ENCODE data around the gene TCERG1L. TPM values are rescaled to one million over a fixed set of nuclear protein-coding genes. Genes with fewer than 3 reads are reported as not detected.

Gene TCERG1L
- total and polyA plus RNA-seq, 10 donors: 0.03 to 1.2 (median 0.30) TPM; not detected in 3

DNA sequence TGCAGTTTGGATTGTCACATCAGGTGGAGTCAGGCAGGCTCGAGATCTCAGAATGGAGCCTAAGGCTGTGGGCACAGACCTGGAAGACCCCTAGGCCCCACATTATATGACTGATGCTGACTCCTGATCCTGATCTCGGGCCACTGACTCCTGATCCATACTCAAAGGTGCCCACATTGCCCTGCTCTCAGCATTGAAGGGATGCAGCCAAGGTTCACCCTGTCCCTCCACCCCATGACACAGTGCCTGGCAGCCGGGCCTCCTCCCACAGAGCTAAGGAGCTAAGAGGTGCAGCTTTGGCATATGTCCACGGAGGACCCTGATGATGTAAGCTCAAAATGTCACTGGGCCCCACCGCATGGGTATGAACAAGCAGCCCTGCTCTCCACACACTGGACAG is 36.6 kb downstream of the TCERG1L start:
- peak; percentile 58 for DNase-seq
- Histone ChIP-seq H3K9me3 (no peaks in the 10 kb centered on the region), H3K36me3 (no peaks in the 10 kb centered on the region), H3K4me1 (peaks cover 0 to 5% (median 0%) of the 10 kb centered on the region in 6 donors), H3K27me3 (replicated peaks in 1 of 7) (peaks cover 0 to 6% (median 0%) of the 10 kb centered on the region in 7 donors), H3K4me3 (no peak overlapping the region), H3K27ac (no peak overlapping the region)
- WGBS, 5 donors: 82 to 91% (median 87%) methylated on average over 3 to 5 of the region's 5 CpGs
- TF ChIP-seq POLR2A (IDR thresholded peaks at IDR 0.05): no peak
- TF ChIP-seq, protein P1, sequence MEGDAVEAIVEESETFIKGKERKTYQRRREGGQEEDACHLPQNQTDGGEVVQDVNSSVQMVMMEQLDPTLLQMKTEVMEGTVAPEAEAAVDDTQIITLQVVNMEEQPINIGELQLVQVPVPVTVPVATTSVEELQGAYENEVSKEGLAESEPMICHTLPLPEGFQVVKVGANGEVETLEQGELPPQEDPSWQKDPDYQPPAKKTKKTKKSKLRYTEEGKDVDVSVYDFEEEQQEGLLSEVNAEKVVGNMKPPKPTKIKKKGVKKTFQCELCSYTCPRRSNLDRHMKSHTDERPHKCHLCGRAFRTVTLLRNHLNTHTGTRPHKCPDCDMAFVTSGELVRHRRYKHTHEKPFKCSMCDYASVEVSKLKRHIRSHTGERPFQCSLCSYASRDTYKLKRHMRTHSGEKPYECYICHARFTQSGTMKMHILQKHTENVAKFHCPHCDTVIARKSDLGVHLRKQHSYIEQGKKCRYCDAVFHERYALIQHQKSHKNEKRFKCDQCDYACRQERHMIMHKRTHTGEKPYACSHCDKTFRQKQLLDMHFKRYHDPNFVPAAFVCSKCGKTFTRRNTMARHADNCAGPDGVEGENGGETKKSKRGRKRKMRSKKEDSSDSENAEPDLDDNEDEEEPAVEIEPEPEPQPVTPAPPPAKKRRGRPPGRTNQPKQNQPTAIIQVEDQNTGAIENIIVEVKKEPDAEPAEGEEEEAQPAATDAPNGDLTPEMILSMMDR (IDR thresholded peaks at IDR 0.05 in 8 of 11, conservative IDR thresholded peaks at IDR 0.05 in 3 of 11): no peak
- TF ChIP-seq POLR2AphosphoS5 (IDR thresholded peaks at IDR 0.05): no peak
- intact Hi-C loops (cut with DNase I; ENCODE audit: low total_unique reads): no loop called here

GRCh38 chr10:131274133-131274880 is 37.2 kb downstream of the TCERG1L start:
- peak; percentile 37 for DNase-seq
- Histone ChIP-seq H3K36me3 (no peaks in the 10 kb centered on the region), H3K4me3 (no peak overlapping the region), H3K4me1 (peaks cover 0 to 5% (median 0%) of the 10 kb centered on the region in 6 donors), H3K9me3 (no peaks in the 10 kb centered on the region), H3K27ac (no peak overlapping the region), H3K27me3 (replicated peaks in 1 of 7) (peaks cover 0 to 6% (median 0%) of the 10 kb centered on the region in 7 donors)
- intact Hi-C loops (cut with DNase I; ENCODE audit: low total_unique reads): no loop called here
- TF ChIP-seq POLR2AphosphoS5 (IDR thresholded peaks at IDR 0.05): no peak
- TF ChIP-seq, protein P1 (IDR thresholded peaks at IDR 0.05 in 8 of 11, conservative IDR thresholded peaks at IDR 0.05 in 3 of 11): no peak
- TF ChIP-seq POLR2A (IDR thresholded peaks at IDR 0.05): no peak
- WGBS, 5 donors: 86 to 94% (median 87%) methylated on average over 18 to 19 of the region's 19 CpGs

GRCh38 chr10:131273476-131273875 is 38.0 kb downstream of the TCERG1L start:
- Histone ChIP-seq H3K9me3 (no peaks in the 10 kb centered on the region), H3K27me3 (replicated peaks in 1 of 7) (peaks cover 0 to under 1% (median 0%) of the 10 kb centered on the region in 7 donors), H3K4me3 (peak overlapping the region in 1 of 8 donors; percentile 4), H3K4me1 (peaks cover 0 to 5% (median 0%) of the 10 kb centered on the region in 6 donors), H3K27ac (no peak overlapping the region), H3K36me3 (no peaks in the 10 kb centered on the region)
- intact Hi-C loops (cut with DNase I; ENCODE audit: low total_unique reads): no loop called here
- TF ChIP-seq POLR2AphosphoS5 (IDR thresholded peaks at IDR 0.05) (no peak), POLR2A (IDR thresholded peaks at IDR 0.05) (no peak)
- TF ChIP-seq, protein P1 (IDR thresholded peaks at IDR 0.05 in 8 of 11, conservative IDR thresholded peaks at IDR 0.05 in 3 of 11): no peak
- WGBS, 5 donors: 70 to 79% (median 71%) methylated on average over 8 to 10 of the region's 10 CpGs
- peak; percentile 65 for DNase-seq

DNA sequence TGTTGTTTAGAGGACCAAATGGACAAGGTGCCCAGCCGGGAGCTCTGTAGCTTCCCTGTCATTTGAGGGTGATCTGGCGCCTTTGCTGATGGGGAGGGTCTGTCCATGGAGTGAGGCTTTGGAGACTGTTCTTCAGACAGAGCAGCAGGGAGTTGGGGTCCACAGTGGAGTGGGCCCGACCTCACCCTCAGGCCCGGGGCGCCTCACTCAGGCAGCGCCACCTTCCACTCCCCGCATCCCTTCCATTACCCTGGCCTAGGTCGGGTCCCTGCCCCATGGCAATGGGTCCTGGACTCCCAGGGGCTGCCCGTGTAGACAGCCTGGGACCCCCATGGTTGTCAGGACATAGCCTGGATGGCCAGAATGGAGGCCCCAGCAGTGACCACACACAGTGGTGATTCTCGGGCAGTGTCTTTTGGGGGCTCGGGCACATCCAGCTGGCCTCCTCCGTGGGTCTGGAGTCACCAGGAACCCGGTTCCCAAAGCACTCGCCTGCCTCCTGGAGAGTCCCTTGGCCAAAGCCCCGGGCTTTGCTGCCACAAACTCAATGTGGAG is 38.5 kb downstream of the TCERG1L start:
- Histone ChIP-seq H3K4me1 (peaks cover 0 to 5% (median 0%) of the 10 kb centered on the region in 6 donors), H3K27me3 (replicated peaks in 1 of 7) (no peaks in the 10 kb centered on the region), H3K9me3 (no peaks in the 10 kb centered on the region), H3K36me3 (no peaks in the 10 kb centered on the region), H3K27ac (no peak overlapping the region), H3K4me3 (no peak overlapping the region)
- DNase-seq: peak; percentile 51
- intact Hi-C loops (cut with DNase I; ENCODE audit: low total_unique reads): no loop called here
- WGBS, 5 donors: 75 to 91% (median 86%) methylated on average over 11 to 15 of the region's 15 CpGs
- TF ChIP-seq POLR2A (IDR thresholded peaks at IDR 0.05) (no peak), POLR2AphosphoS5 (IDR thresholded peaks at IDR 0.05) (no peak)
- TF ChIP-seq, protein P1 (IDR thresholded peaks at IDR 0.05 in 8 of 11, conservative IDR thresholded peaks at IDR 0.05 in 3 of 11): no peak
